MCF 10A (cell line): ENCODE measurements around the gene DHPS. TPM values are rescaled to one million over a fixed set of nuclear protein-coding genes. Genes with fewer than 3 reads are reported as not detected.

Source experiments
- total RNA-seq: library from RNA; stranded (reverse); gene quantifications from 2 replicates; pipeline ENCODE4 v1.2.3, GENCODE V29; 2022

DHPS gene
- total RNA-seq, 1 experiment from 2014 or later, result 74.2 TPM

Other genes with a start within 250 kb of the DHPS start
- gene ZNF443, start 240.9 kb downstream of the DHPS start, total RNA-seq, result 0.79 and 1.6 TPM in 2 replicates
- 0.23 and 0.52 TPM in 2 replicates for gene ZNF709, start 197.1 kb downstream of the DHPS start, total RNA-seq
- gene ZNF564, start 130.4 kb downstream of the DHPS start, total RNA-seq, result 4.4 and 5.1 TPM in 2 replicates
- gene ZNF490, start 71.1 kb downstream of the DHPS start, total RNA-seq, result 6.9 and 8.4 TPM in 2 replicates
- 23.7 and 40.2 TPM in 2 replicates for gene ZNF791, start 71.0 kb downstream of the DHPS start, total RNA-seq
- gene MAN2B1, start 15.1 kb downstream of the DHPS start, total RNA-seq, result 53.8 and 67.0 TPM in 2 replicates
- 9.3 and 11.7 TPM in 2 replicates for gene WDR83, start 15.1 kb downstream of the DHPS start, total RNA-seq
- gene GNG14, start 6.1 kb upstream of the DHPS start, total RNA-seq, result not detected in 2 replicates
- 10.8 and 13.8 TPM in 2 replicates for gene FBXW9, start 14.8 kb upstream of the DHPS start, total RNA-seq
- 74.7 and 89.5 TPM in 2 replicates for gene TNPO2, start 42.1 kb upstream of the DHPS start, total RNA-seq
- 139 and 146 TPM in 2 replicates for gene TRIR, start 52.8 kb upstream of the DHPS start, total RNA-seq
- gene GET3, start 55.6 kb upstream of the DHPS start, total RNA-seq, result 62.9 and 67.1 TPM in 2 replicates
- 0.70 and 0.83 TPM in 2 replicates for gene BEST2, start 69.9 kb upstream of the DHPS start, total RNA-seq
- 31.6 and 32.8 TPM in 2 replicates for gene HOOK2, start 93.7 kb upstream of the DHPS start, total RNA-seq
- 86.4 and 125 TPM in 2 replicates for gene JUNB, start 109.6 kb upstream of the DHPS start, total RNA-seq
- 224 and 295 TPM in 2 replicates for gene PRDX2, start 119.9 kb upstream of the DHPS start, total RNA-seq
- gene THSD8, start 120.2 kb upstream of the DHPS start, total RNA-seq, result 6.9 and 14.5 TPM in 2 replicates
- 11.2 and 16.7 TPM in 2 replicates for gene RNASEH2A, start 124.7 kb upstream of the DHPS start, total RNA-seq
- gene RTBDN, start 152.7 kb upstream of the DHPS start, total RNA-seq, result not detected in 2 replicates
- gene MAST1, start 156.6 kb upstream of the DHPS start, total RNA-seq, result 1.0 and 1.6 TPM in 2 replicates
- 26.7 and 28.7 TPM in 2 replicates for gene DNASE2, start 199.6 kb upstream of the DHPS start, total RNA-seq
- not detected in 2 replicates for gene KLF1, start 205.3 kb upstream of the DHPS start, total RNA-seq
- gene GCDH, start 209.3 kb upstream of the DHPS start, total RNA-seq, result 22.9 and 38.0 TPM in 2 replicates
- gene SYCE2, start 237.4 kb upstream of the DHPS start, total RNA-seq, result 0.83 and 0.91 TPM in 2 replicates